A549 treated with dexamethasone at 1 μM for 4 hours (cell line): ENCODE results near the gene EEFSEC. TPM values are rescaled to one million over a fixed set of nuclear protein-coding genes. Genes with fewer than 3 reads are reported as not detected.

Experiments used
- total RNA-seq: library from RNA; stranded (reverse); fragments of 200-300 nt; extraction: Qiagen RNA extraction; gene quantifications from 5 replicates; pipeline ENCODE4 v1.2.3, GENCODE V29; 2022

The EEFSEC gene
- 7.4 to 11.1 TPM (median 9.9 TPM) in 5 replicates for total RNA-seq

GRCh38 chr3:128153156-128154041, at the start of gene EEFSEC:
EEFSEC (plus strand) TSS chr3:128153481; CDS start chr3:128153508, 27 bp downstream.

GRCh38 chr3:128123538-128124368, 29.5 kb upstream of the EEFSEC start, which contains the start of gene RUVBL1:
RUVBL1 (minus strand) TSS chr3:128123812; CDS start chr3:128123724, 88 bp downstream.

Other genes with a start within 250 kb of the EEFSEC start
- gene KBTBD12, start 238.2 kb upstream of the EEFSEC start, total RNA-seq = not detected in 5 replicates
- gene SEC61A1, start 101.0 kb upstream of the EEFSEC start, total RNA-seq = 104 to 137 TPM (median 134 TPM) in 5 replicates
- 93.6 to 101 TPM (median 96.6 TPM) in 5 replicates for gene RUVBL1, start 29.7 kb upstream of the EEFSEC start, total RNA-seq